Measurements from ENCODE around the gene FARS2.

FARS2 gene

GRCh38 chr6:5249451-5250122, 11.7 kb upstream of the FARS2 start:
- no peak for DNase-seq (ENCODE audit: low read depth in 2 of 2)

GRCh38 chr6:5250451-5250850, 10.9 kb upstream of the FARS2 start:
- no peak for DNase-seq (ENCODE audit: low read depth in 2 of 2)

- no peak for DNase-seq (ENCODE audit: low read depth in 2 of 2)
Observed at GRCh38 chr6:5250911-5251310, 10.4 kb upstream of the FARS2 start.

- DNase-seq (ENCODE audit: low read depth in 2 of 2) = no peak
Observed at GRCh38 chr6:5256952-5257351, 4.4 kb upstream of the FARS2 start.

GRCh38 chr6:5257400-5257799, 3.9 kb upstream of the FARS2 start:
- no peak for DNase-seq (ENCODE audit: low read depth in 2 of 2)

GRCh38 chr6:5259428-5259827, 1.9 kb upstream of the FARS2 start:
- no peak for DNase-seq (ENCODE audit: low read depth in 2 of 2)

- peak; percentile 56 to 63 for DNase-seq (ENCODE audit: low read depth in 2 of 2)
Observed at GRCh38 chr6:5260111-5260620, 1.1 kb upstream of the FARS2 start.

- DNase-seq (ENCODE audit: low read depth in 2 of 2) = no peak
Observed at GRCh38 chr6:5261545-5262109, 314 bp downstream of the FARS2 start.

GRCh38 chr6:5266423-5266822, 5.1 kb downstream of the FARS2 start:
- DNase-seq (ENCODE audit: low read depth in 2 of 2) = no peak

GRCh38 chr6:5270093-5270680, 8.9 kb downstream of the FARS2 start:
- no peak for DNase-seq (ENCODE audit: low read depth in 2 of 2)

GRCh38 chr6:5271926-5272325, 10.6 kb downstream of the FARS2 start:
- DNase-seq (ENCODE audit: low read depth in 2 of 2) = no peak

- no peak for DNase-seq (ENCODE audit: low read depth in 2 of 2)
Observed at GRCh38 chr6:5274231-5274630, 12.9 kb downstream of the FARS2 start.

GRCh38 chr6:5275497-5275896, 14.2 kb downstream of the FARS2 start:
- DNase-seq (ENCODE audit: low read depth in 2 of 2) = no peak

GRCh38 chr6:5276581-5276980, 15.3 kb downstream of the FARS2 start:
- no peak for DNase-seq (ENCODE audit: low read depth in 2 of 2)

GRCh38 chr6:5277589-5277988, 16.3 kb downstream of the FARS2 start:
- DNase-seq (ENCODE audit: low read depth in 2 of 2) = no peak

- DNase-seq (ENCODE audit: low read depth in 2 of 2) = no peak
Observed at GRCh38 chr6:5278047-5278446, 16.7 kb downstream of the FARS2 start.

GRCh38 chr6:5278565-5279120, 17.3 kb downstream of the FARS2 start:
- DNase-seq (ENCODE audit: low read depth in 2 of 2) = no peak

GRCh38 chr6:5279891-5280338, 18.6 kb downstream of the FARS2 start:
- DNase-seq (ENCODE audit: low read depth in 2 of 2) = peak in 1 of 2 donors; percentile 41

GRCh38 chr6:5280920-5281319, 19.6 kb downstream of the FARS2 start:
- no peak for DNase-seq (ENCODE audit: low read depth in 2 of 2)

- no peak for DNase-seq (ENCODE audit: low read depth in 2 of 2)
Observed at GRCh38 chr6:5282191-5282623, 20.9 kb downstream of the FARS2 start.

- no peak for DNase-seq (ENCODE audit: low read depth in 2 of 2)
Observed at GRCh38 chr6:5285081-5285480, 23.8 kb downstream of the FARS2 start.

GRCh38 chr6:5285526-5285925, 24.2 kb downstream of the FARS2 start:
- DNase-seq (ENCODE audit: low read depth in 2 of 2) = no peak

GRCh38 chr6:5286780-5287179, 25.5 kb downstream of the FARS2 start:
- DNase-seq (ENCODE audit: low read depth in 2 of 2) = no peak
